Stimulated activated CD8-positive, alpha-beta memory T cell treated with anti-CD3 and anti-CD28 coated beads, Interleukin-4, amount 100 ng/mL, for 1 hour (primary cell): Measurements from ENCODE around the gene CHRND.

Source experiments
- DNase-seq, 2 donors: peaks; one replicate each; pipeline ENCODE4 v3.0.0-alpha.2; 2020; ENCODE audit warnings: low read depth in 2 of 2, low spot score in 1 of 2

CHRND gene

GRCh38 chr2:232525791-232526371 lies at the start of gene CHRND:
CHRND (plus strand) TSS chr2:232526160; CDS start chr2:232526216, 56 bp downstream.
- no peak for DNase-seq

- no peak for DNase-seq
These were observed 49.2 kb upstream of the CHRND start for GRCh38 chr2:232476791-232477190.

GRCh38 chr2:232477751-232478510 lies 48.0 kb upstream of the CHRND start:
- no peak for DNase-seq

GRCh38 chr2:232478571-232479340 lies 47.2 kb upstream of the CHRND start:
- DNase-seq: no peak

GRCh38 chr2:232479341-232480200 lies 46.4 kb upstream of the CHRND start:
- no peak for DNase-seq

- DNase-seq: no peak
These were observed 45.5 kb upstream of the CHRND start for GRCh38 chr2:232480201-232481190.

GRCh38 chr2:232481322-232482140 lies 44.4 kb upstream of the CHRND start:
- DNase-seq: no peak

GRCh38 chr2:232482301-232483238 lies 43.4 kb upstream of the CHRND start:
- DNase-seq: no peak

- DNase-seq: no peak
These were observed 42.5 kb upstream of the CHRND start for GRCh38 chr2:232483311-232483922.

- no peak for DNase-seq
These were observed 41.9 kb upstream of the CHRND start for GRCh38 chr2:232483923-232484627.

- DNase-seq: no peak
These were observed 41.2 kb upstream of the CHRND start for GRCh38 chr2:232484628-232485347.

- DNase-seq: no peak
These were observed 40.6 kb upstream of the CHRND start for GRCh38 chr2:232485348-232485756.

GRCh38 chr2:232485757-232486557 lies 40.0 kb upstream of the CHRND start:
- DNase-seq: no peak

GRCh38 chr2:232486558-232487384 lies 39.2 kb upstream of the CHRND start:
- DNase-seq: no peak
